GM12878 (cell line): ENCODE results near the gene CENPE. TPM values are rescaled to one million over a fixed set of nuclear protein-coding genes. Genes with fewer than 3 reads are reported as not detected.

Experiments
- ATAC-seq: fragments of 200-7000 bp; cut with Tn5 transposase; 3 replicates; pipeline ENCODE4 v1.9.1; 2020; ENCODE audit warnings: mild to moderate bottlenecking, moderate library complexity
- BruUV-seq: library from RNA; stranded (reverse); fragments of 400-500 nt; replicated peaks from 2 replicates; lab custom pipeline; 2021; lab: Mats Ljungman, UMichigan
- CTCF ChIA-PET: fragments of 300-600 bp; sonication (Branson Sonifier 250); formaldehyde crosslinking; extraction: SDS; loops from one replicate; lab custom pipeline; 2021; ENCODE audit warnings: inconsistent platforms; lab: Yijun Ruan, JAX
- POLR2A ChIA-PET: fragments of 350-600 bp; formaldehyde crosslinking; extraction: SDS; loops from one replicate; lab custom pipeline; 2021; ENCODE audit warnings: inconsistent platforms; lab: Charles Lee
- RAD21 ChIA-PET: fragments of 300-600 bp; sonication (Branson Sonifier 250); formaldehyde crosslinking; loops from one replicate; lab custom pipeline; 2023; ENCODE audit warnings: antibody characterized with exemption; ENCODE audit not compliant: unreplicated experiment; lab: Charles Lee
- SMC1A ChIA-PET: fragments of 300-600 bp; sonication (Branson Sonifier 250); formaldehyde crosslinking; loops from one replicate; lab custom pipeline; 2023; ENCODE audit not compliant: unreplicated experiment, uncharacterized antibody; lab: Charles Lee
- DNase-seq: peaks from one replicate; pipeline ENCODE4 v3.0.0-alpha.2; 2011; ENCODE audit warnings: low read depth, low spot score
- FAIRE-seq: peaks from 3 replicates; lab custom pipeline; 2011; peaks lifted over from hg19 to GRCh38; lab: Jason Lieb, UNC
- H2AFZ ChIP-seq: 2 replicates; pipeline ENCODE4 v1.6.0; 2011; ENCODE audit warnings: low read depth, low read length, control low read depth; ENCODE audit not compliant: control insufficient read depth
- H3K27ac ChIP-seq: 2 replicates; pipeline ENCODE4 v1.5.1; 2011; ENCODE audit warnings: control low read depth; ENCODE audit not compliant: control insufficient read depth, insufficient read depth
- H3K27me3 ChIP-seq, 2 experiments: replicated peaks in 1 of 2; 2 replicates each; pipeline versions ENCODE4 v1.6.0 to v1.6.1; 2011; ENCODE audit warnings: low read length in 1 of 2; ENCODE audit not compliant: control insufficient read depth in 2 of 2, insufficient read depth in 2 of 2
- H3K36me3 ChIP-seq, 2 experiments: 2 replicates each; pipeline ENCODE4 v1.5.1; 2011; ENCODE audit warnings: low read length in 1 of 2; ENCODE audit not compliant: control insufficient read depth in 2 of 2, insufficient read depth in 2 of 2
- H3K4me1 ChIP-seq: 2 replicates; pipeline ENCODE4 v1.6.1; 2011; ENCODE audit warnings: mild to moderate bottlenecking, low read length, moderate library complexity, mixed read lengths; ENCODE audit not compliant: control insufficient read depth, insufficient read depth
- H3K4me2 ChIP-seq: 2 replicates; pipeline ENCODE4 v1.6.0; 2011; ENCODE audit warnings: control low read depth; ENCODE audit not compliant: control insufficient read depth, insufficient read depth
- H3K4me3 ChIP-seq: fragments of 200-600 bp; sonication (generic); 2 replicates; pipeline ENCODE4 v1.5.1; 2016
- H3K79me2 ChIP-seq: 2 replicates; pipeline ENCODE4 v1.6.0; 2011; ENCODE audit warnings: low read length; ENCODE audit not compliant: control insufficient read depth, insufficient read depth
- H3K9ac ChIP-seq: 2 replicates; pipeline ENCODE4 v1.8.0; 2011; ENCODE audit warnings: low read length, control low read depth, mixed read lengths; ENCODE audit not compliant: control insufficient read depth, insufficient read depth
- H3K9me3 ChIP-seq: replicated peaks from 3 replicates; pipeline ENCODE4 v1.5.1; 2011; ENCODE audit warnings: mild to moderate bottlenecking, low read length; ENCODE audit not compliant: control insufficient read depth, insufficient read depth
- H4K20me1 ChIP-seq: 2 replicates; pipeline ENCODE4 v1.6.0; 2011; ENCODE audit not compliant: control insufficient read depth, insufficient read depth
- FOXM1 ChIP-seq: IDR thresholded peaks from 2 replicates; pipeline ENCODE4 v1.6.1; 2012; ENCODE audit warnings: low read depth, mild to moderate bottlenecking, inconsistent platforms, low read length, moderate library complexity
- HDGF ChIP-seq: fragments of 450-650 bp; IDR thresholded peaks from 2 replicates; pipeline ENCODE4 v1.6.1; 2016; ENCODE audit warnings: antibody characterized with exemption
- LARP7 ChIP-seq: fragments of 450-650 bp; IDR thresholded peaks from 2 replicates; pipeline ENCODE4 v1.6.1; 2017; ENCODE audit warnings: mild to moderate bottlenecking
- MEF2A ChIP-seq: IDR thresholded peaks from 2 replicates; pipeline ENCODE4 v1.6.1; 2011; ENCODE audit warnings: low read depth, mild to moderate bottlenecking, low read length, moderate library complexity; ENCODE audit not compliant: insufficient read depth
- MEF2B ChIP-seq: fragments of 450-650 bp; IDR thresholded peaks from 2 replicates; pipeline ENCODE4 v1.6.1; 2018; ENCODE audit warnings: mild to moderate bottlenecking, moderate library complexity; ENCODE audit not compliant: partially characterized antibody, poor library complexity, severe bottlenecking
- MTA3 ChIP-seq: IDR thresholded peaks from 2 replicates; pipeline ENCODE4 v1.6.1; 2012; ENCODE audit warnings: low read length, inconsistent platforms, borderline replicate concordance
- POU2F2 ChIP-seq: IDR thresholded peaks from 3 replicates; pipeline ENCODE4 v1.6.1; 2011; ENCODE audit warnings: low read depth, mild to moderate bottlenecking, low read length, borderline replicate concordance
- RAD21 ChIP-seq: IDR thresholded peaks from 2 replicates; pipeline ENCODE4 v1.6.1; 2011; ENCODE audit warnings: mild to moderate bottlenecking, low read depth, low read length, moderate library complexity; ENCODE audit not compliant: insufficient read depth
- SIX5 ChIP-seq: IDR thresholded peaks from 2 replicates; pipeline ENCODE4 v1.6.1; 2011; ENCODE audit warnings: mild to moderate bottlenecking, low read depth, low read length, moderate library complexity; ENCODE audit not compliant: severe bottlenecking
- SMARCA5 ChIP-seq: fragments of 450-650 bp; IDR thresholded peaks from 2 replicates; pipeline ENCODE4 v1.6.1; 2017; ENCODE audit warnings: mild to moderate bottlenecking
- SMC3 ChIP-seq: IDR thresholded peaks from 2 replicates; pipeline ENCODE4 v1.6.1; 2011; ENCODE audit warnings: low read length, improper control_type of control experiment, borderline replicate concordance
- TBL1XR1 ChIP-seq: IDR thresholded peaks from 2 replicates; pipeline ENCODE4 v1.6.1; 2012; ENCODE audit warnings: low read depth, low read length, improper control_type of control experiment
- TCF12 ChIP-seq: IDR thresholded peaks from 2 replicates; pipeline ENCODE4 v1.6.1; 2011; ENCODE audit warnings: low read depth, mild to moderate bottlenecking, low read length
- TCF3 ChIP-seq: IDR thresholded peaks from 2 replicates; pipeline ENCODE4 v1.6.1; 2012; ENCODE audit warnings: low read depth, mild to moderate bottlenecking, low read length, borderline replicate concordance; ENCODE audit not compliant: insufficient read depth
- ZNF384 ChIP-seq: IDR thresholded peaks from 2 replicates; pipeline ENCODE4 v1.6.1; 2012; ENCODE audit warnings: low read depth, mild to moderate bottlenecking, low read length, improper control_type of control experiment, borderline replicate concordance
- WGBS: methylation state at CpG from one replicate; pipeline ENCODE4 v1.1.6; 2016; ENCODE audit warnings: low lambda C conversion rate; ENCODE audit not compliant: insufficient replicate concordance, insufficient coverage; ENCODE audit errors: missing lambda C conversion rate; 5-methylcytosine and 5-hydroxymethylcytosine counted together
- in situ Hi-C: fragments of 300-500 bp; cut with MboI; formaldehyde crosslinking; loops from 9 replicates; pipeline ENCODE4 v1.14.3; 2018; ENCODE audit warnings: mixed read lengths
- intact Hi-C: fragments of 100-400 bp; cut with micrococcal nuclease; formaldehyde crosslinking; loops from one replicate; pipeline ENCODE4 v1.14.2; 2022; ENCODE audit not compliant: unreplicated experiment
- polyA plus RNA-seq, 11 experiments: library from polyadenylated mRNA; depleted of rRNA in 4 of 11; unstranded in 6 of 11; stranded (reverse) in 5 of 11; fragments of >200 nt; fragmentation: Nextera tagmentation in 4 of 11; fragmentation: Illumina TruSeq in 1 of 11; extraction: Ambion mirVana in 4 of 11; extraction: Trizol in 1 of 11; gene quantifications; 1 replicate in 1 of 11; 2 replicates in 10 of 11; pipeline versions ENCODE4 v1.2.1 to v1.2.3, GENCODE V29; 2011 to 2016; ENCODE audit warnings: inconsistent platforms in 2 of 11, missing spikeins in 2 of 11, low read depth in 1 of 11
- total RNA-seq, 4 experiments: library from RNA; depleted of rRNA in 3 of 4; stranded (reverse); fragments of >200 nt in 3 of 4; fragmentation: Illumina TruSeq in 1 of 4; extraction: Trizol in 1 of 4; gene quantifications; 2 replicates each; pipeline versions ENCODE4 v1.2.1 to v1.2.3, GENCODE V29; 2013 to 2021
- TF ChIP-seq, protein P1 (sequence below): IDR thresholded peaks from 2 replicates; pipeline ENCODE4 v1.6.1; 2012; ENCODE audit warnings: low read length, inconsistent platforms
- TF ChIP-seq, protein P2 (sequence below), 3 experiments: IDR thresholded peaks in 2 of 3; conservative IDR thresholded peaks in 1 of 3; 2 replicates each; pipeline ENCODE4 v1.5.1; 2011; ENCODE audit warnings: low read depth in 3 of 3, low read length in 3 of 3, mild to moderate bottlenecking in 3 of 3, control low read depth in 2 of 3, moderate library complexity in 2 of 3, inconsistent platforms in 1 of 3, mixed read lengths in 1 of 3; ENCODE audit not compliant: control insufficient read depth in 2 of 3, insufficient read depth in 1 of 3; ENCODE audit errors: extremely low read depth in 1 of 3
- TF ChIP-seq, protein P3 (sequence below): fragments of 450-650 bp; IDR thresholded peaks from 2 replicates; pipeline ENCODE4 v1.6.1; 2016; ENCODE audit warnings: mild to moderate bottlenecking

CENPE gene
- total and polyA plus RNA-seq, 10 of the 15 experiments (the other 5 are each of a cell fraction or from before 2014, with no cell fraction given): 10.2 to 53.6 (median 25.2) TPM

DNA sequence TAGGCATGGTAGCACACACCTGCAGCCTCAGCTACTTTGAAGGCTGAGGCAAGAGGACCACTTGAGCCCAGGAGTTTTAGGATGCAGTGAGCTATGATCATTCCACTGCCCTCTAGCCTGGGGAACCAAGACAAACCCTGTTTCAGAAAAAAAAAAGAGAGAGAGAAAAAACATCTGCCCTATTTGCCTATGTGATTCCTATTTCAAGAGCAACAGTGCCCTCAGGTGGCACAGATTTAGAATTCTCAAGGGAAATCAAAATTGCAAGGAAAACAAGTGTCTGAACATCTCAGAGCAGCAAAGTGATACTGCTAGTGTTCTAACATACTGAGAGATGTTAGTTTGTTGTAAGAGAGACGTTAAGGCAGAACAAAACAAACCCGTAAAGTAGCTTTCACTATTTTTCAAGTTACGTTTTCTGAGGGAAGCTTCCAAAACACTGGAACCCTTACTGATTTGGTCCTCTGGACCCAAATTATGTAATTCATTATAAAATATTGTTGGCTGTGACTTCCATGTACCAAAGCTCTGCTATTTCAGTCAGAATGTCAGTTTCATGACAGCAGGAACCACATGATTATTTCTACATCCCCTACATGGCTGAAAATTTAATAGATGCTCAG lies 106.4 kb downstream of the CENPE start:
- H3K27ac ChIP-seq: peak overlapping the region; percentile 27
- TF ChIP-seq LARP7 (no peak), ZNF384 (peak; percentile 97), TCF3 (peak; percentile 33; the same call in 1 of the 2 replicates), MTA3 (no peak), SMC3 (peak; percentile 83), RAD21 (peak; percentile 98), MEF2B (peak; percentile 99), SMARCA5 (0 out of 2 replicates have a peak, but pooled peaks have one; percentile 58), FOXM1 (peak; percentile 74), POU2F2 (peak; percentile 95), SIX5 (peak; percentile 2), TCF12 (0 out of 2 replicates have a peak, but pooled peaks have one; percentile 44), TBL1XR1 (no peak), HDGF (0 out of 2 replicates have a peak, but pooled peaks have one; percentile 15), MEF2A (0 out of 2 replicates have a peak, but pooled peaks have one; percentile 16)
- TF ChIP-seq, protein P1, sequence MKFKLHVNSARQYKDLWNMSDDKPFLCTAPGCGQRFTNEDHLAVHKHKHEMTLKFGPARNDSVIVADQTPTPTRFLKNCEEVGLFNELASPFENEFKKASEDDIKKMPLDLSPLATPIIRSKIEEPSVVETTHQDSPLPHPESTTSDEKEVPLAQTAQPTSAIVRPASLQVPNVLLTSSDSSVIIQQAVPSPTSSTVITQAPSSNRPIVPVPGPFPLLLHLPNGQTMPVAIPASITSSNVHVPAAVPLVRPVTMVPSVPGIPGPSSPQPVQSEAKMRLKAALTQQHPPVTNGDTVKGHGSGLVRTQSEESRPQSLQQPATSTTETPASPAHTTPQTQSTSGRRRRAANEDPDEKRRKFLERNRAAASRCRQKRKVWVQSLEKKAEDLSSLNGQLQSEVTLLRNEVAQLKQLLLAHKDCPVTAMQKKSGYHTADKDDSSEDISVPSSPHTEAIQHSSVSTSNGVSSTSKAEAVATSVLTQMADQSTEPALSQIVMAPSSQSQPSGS: 0 out of 2 replicates have a peak, but pooled peaks have one; percentile 38
- TF ChIP-seq, protein P2, sequence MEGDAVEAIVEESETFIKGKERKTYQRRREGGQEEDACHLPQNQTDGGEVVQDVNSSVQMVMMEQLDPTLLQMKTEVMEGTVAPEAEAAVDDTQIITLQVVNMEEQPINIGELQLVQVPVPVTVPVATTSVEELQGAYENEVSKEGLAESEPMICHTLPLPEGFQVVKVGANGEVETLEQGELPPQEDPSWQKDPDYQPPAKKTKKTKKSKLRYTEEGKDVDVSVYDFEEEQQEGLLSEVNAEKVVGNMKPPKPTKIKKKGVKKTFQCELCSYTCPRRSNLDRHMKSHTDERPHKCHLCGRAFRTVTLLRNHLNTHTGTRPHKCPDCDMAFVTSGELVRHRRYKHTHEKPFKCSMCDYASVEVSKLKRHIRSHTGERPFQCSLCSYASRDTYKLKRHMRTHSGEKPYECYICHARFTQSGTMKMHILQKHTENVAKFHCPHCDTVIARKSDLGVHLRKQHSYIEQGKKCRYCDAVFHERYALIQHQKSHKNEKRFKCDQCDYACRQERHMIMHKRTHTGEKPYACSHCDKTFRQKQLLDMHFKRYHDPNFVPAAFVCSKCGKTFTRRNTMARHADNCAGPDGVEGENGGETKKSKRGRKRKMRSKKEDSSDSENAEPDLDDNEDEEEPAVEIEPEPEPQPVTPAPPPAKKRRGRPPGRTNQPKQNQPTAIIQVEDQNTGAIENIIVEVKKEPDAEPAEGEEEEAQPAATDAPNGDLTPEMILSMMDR (IDR thresholded peaks at IDR 0.05 in 2 of 3, conservative IDR thresholded peaks at IDR 0.05 in 1 of 3; ENCODE audit: control insufficient read depth in 2 of 3, extremely low read depth in 1 of 3, insufficient read depth in 1 of 3, low read depth in 3 of 3, low read length in 3 of 3): peak; percentile 44 to 73 (median 69); a peak in 5 of 6 replicates
- TF ChIP-seq, protein P3, sequence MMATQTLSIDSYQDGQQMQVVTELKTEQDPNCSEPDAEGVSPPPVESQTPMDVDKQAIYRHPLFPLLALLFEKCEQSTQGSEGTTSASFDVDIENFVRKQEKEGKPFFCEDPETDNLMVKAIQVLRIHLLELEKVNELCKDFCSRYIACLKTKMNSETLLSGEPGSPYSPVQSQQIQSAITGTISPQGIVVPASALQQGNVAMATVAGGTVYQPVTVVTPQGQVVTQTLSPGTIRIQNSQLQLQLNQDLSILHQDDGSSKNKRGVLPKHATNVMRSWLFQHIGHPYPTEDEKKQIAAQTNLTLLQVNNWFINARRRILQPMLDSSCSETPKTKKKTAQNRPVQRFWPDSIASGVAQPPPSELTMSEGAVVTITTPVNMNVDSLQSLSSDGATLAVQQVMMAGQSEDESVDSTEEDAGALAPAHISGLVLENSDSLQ: no peak

More for the DNA sequence above, 106.4 kb downstream of the CENPE start:
- ChIA-PET RAD21 (interaction anchor here (0.7 to 6.0 kb wide), 30 partner anchors 8 to 694 kb away, joined by 3 to 69 read pairs (median 5); partner anchors contain the start of genes BDH2 and SLC9B2), POLR2A (interaction anchor here (1.4 kb wide), 2 partner anchors 48 to 468 kb away, joined by 4 read pairs; no protein-coding TSS in a partner anchor), SMC1A (interaction anchor here (0.7 to 9.1 kb wide), 43 partner anchors 9 to 685 kb away, joined by 3 to 98 read pairs (median 6); partner anchors contain the start of genes BDH2, SLC9B1, SLC9B2 and UBE2D3), CTCF (interaction anchor here (0.6 to 11.9 kb wide), 61 partner anchors 10 to 792 kb away, joined by 3 to 179 read pairs (median 5); partner anchors contain the start of genes BDH2, SLC9B1 and SLC9B2)
- Histone ChIP-seq H3K9ac (no peak overlapping the region), H3K36me3 (peaks cover 0 to 2% of the 10 kb centered on the region in 2 experiments; a peak in 2 of 4 replicates), H2AFZ (peak overlapping the region; percentile 42), H4K20me1 (no peaks in the 10 kb centered on the region), H3K4me3 (peak overlapping the region; percentile 16; the same call in 1 of the 2 replicates), H3K9me3 (no peaks in the 10 kb centered on the region), H3K27me3 (no peaks in the 10 kb centered on the region), H3K79me2 (no peaks in the 10 kb centered on the region), H3K4me2 (peak overlapping the region; percentile 50), H3K4me1 (peaks cover 6% of the 10 kb centered on the region; the same call in 1 of the 2 replicates)
- peak; percentile 77 for FAIRE-seq
- in situ Hi-C loops (loop anchor here (10.0 kb wide), 1 partner anchor 467 kb away; no protein-coding TSS in a partner anchor), intact Hi-C loops (loop anchor here (1.0 to 10.0 kb wide), 6 partner anchors 45 to 659 kb away; no protein-coding TSS in a partner anchor)
- 0% methylated on average over 3 of the region's 3 CpGs for WGBS
- no TSS peak for BruUV-seq
- peak; percentile 89 for ATAC-seq
- peak; percentile 59 for DNase-seq
